ENCODE results near the gene CHCHD10. TPM values are rescaled to one million over a fixed set of nuclear protein-coding genes. Genes with fewer than 3 reads are reported as not detected.
A peak's percentile ranks its signal among the peaks of the same experiment; 100 is the strongest.

CHCHD10 gene
- total RNA-seq, 2 experiments from 2014 or later, result 134 to 140 TPM

DNA sequence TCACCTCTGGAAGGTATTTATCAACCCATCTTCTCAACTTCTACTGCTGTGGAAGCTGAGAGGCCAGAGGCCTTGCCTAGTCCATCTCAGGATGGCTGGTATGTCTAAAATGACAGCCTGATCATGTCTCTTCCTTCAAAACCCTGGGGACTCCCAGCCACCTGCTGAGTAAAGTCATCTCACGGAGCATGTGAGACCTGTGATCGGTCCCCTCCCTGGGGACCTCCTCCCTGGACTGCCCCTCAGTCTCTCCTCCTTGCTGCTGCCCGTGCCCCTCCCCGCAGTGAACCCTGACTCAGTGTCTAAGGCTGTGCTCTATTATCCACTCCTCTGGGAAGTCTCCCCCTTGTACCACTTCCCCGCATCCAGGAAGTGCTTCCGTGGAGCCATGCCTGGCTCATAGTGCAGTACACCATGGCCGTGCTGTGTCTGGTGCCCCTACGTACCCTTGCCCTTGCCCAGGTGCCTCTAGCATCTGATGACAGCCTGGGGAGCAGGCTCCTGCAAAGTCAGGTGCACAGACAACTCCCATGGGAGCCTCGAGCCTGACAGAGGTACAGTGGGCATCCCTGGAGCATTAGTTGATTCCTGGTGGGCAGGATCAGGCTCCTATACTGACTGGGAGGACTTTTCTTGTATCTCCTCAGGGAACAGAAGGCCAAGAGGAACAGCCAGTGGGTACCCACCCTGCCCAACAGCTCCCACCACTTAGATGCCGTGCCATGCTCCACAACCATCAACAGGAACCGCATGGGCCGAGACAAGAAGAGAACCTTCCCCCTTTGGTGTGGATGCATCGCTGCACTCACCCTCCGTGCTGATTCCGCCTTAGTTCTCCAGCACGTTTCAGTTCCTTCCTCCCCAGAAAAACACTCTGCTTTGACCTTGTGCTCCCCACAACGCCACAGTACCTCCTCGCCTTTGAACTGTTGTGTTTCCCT lies 32.8 kb upstream of the CHCHD10 start:
- no peak for DNase-seq
- CTCF ChIA-PET, result no interaction called here

GRCh38 chr22:23796461-23796860 lies 28.7 kb upstream of the CHCHD10 start:
- Mint-ChIP-seq H3K4me1 (ENCODE audit: low read depth) (peaks cover 16% of the 10 kb centered on the region), H3K36me3 (ENCODE audit: low read depth) (peaks cover 63% of the 10 kb centered on the region), H3K9me3 (ENCODE audit: insufficient read depth) (no peaks in the 10 kb centered on the region), H3K4me3 (no peak overlapping the region), H3K27me3 (ENCODE audit: low read depth) (no peaks in the 10 kb centered on the region), H3K27ac (no peak overlapping the region)
- no peak for DNase-seq
- ATAC-seq, result no peak
- CTCF ChIA-PET, result no interaction called here
- POLR2A ChIA-PET, result no interaction called here

More for the DNA sequence above, 32.8 kb upstream of the CHCHD10 start:
- Mint-ChIP-seq H3K27me3 (ENCODE audit: low read depth) (no peaks in the 10 kb centered on the region), H3K27ac (no peak overlapping the region), H3K4me1 (ENCODE audit: low read depth) (no peaks in the 10 kb centered on the region), H3K36me3 (ENCODE audit: low read depth) (peaks cover 59% of the 10 kb centered on the region), H3K9me3 (ENCODE audit: insufficient read depth) (no peaks in the 10 kb centered on the region), H3K4me3 (no peak overlapping the region)
- POLR2A ChIA-PET, result no interaction called here
- no peak for ATAC-seq

GRCh38 chr22:23793326-23793725 lies 25.6 kb upstream of the CHCHD10 start:
- ATAC-seq (no peak), DNase-seq (no peak)
- no peak overlapping the region for H3K27ac Mint-ChIP-seq
- H3K4me3 Mint-ChIP-seq, result no peak overlapping the region
- H3K4me1 Mint-ChIP-seq (ENCODE audit: low read depth), result peaks cover 34% of the 10 kb centered on the region
- no peaks in the 10 kb centered on the region for H3K9me3 Mint-ChIP-seq (ENCODE audit: insufficient read depth)
- H3K36me3 Mint-ChIP-seq (ENCODE audit: low read depth), result peaks cover 59% of the 10 kb centered on the region
- CTCF ChIA-PET, result interaction anchor here (1.3 kb wide), 1 partner anchor 22 kb away, joined by 3 read pairs; no protein-coding TSS in a partner anchor
- POLR2A ChIA-PET, result no interaction called here
- H3K27me3 Mint-ChIP-seq (ENCODE audit: low read depth), result no peaks in the 10 kb centered on the region

GRCh38 chr22:23791738-23792645 lies 24.2 kb upstream of the CHCHD10 start:
- CTCF ChIA-PET, result interaction anchor here (1.3 kb wide), 1 partner anchor 21 kb away, joined by 3 read pairs; no protein-coding TSS in a partner anchor
- ATAC-seq (no peak), DNase-seq (no peak)
- Mint-ChIP-seq H3K27me3 (ENCODE audit: low read depth) (no peaks in the 10 kb centered on the region), H3K4me3 (no peak overlapping the region), H3K36me3 (ENCODE audit: low read depth) (peaks cover 54% of the 10 kb centered on the region), H3K9me3 (ENCODE audit: insufficient read depth) (no peaks in the 10 kb centered on the region), H3K4me1 (ENCODE audit: low read depth) (peaks cover 42% of the 10 kb centered on the region), H3K27ac (peak overlapping the region; percentile 39)
- POLR2A ChIA-PET, result no interaction called here

GRCh38 chr22:23790819-23791737 lies 23.3 kb upstream of the CHCHD10 start:
- peaks cover 48% of the 10 kb centered on the region for H3K4me1 Mint-ChIP-seq (ENCODE audit: low read depth)
- no peak for ATAC-seq
- ChIA-PET POLR2A (no interaction called here), CTCF (no interaction called here)
- no peak overlapping the region for H3K27ac Mint-ChIP-seq
- DNase-seq, result no peak
- H3K27me3 Mint-ChIP-seq (ENCODE audit: low read depth), result no peaks in the 10 kb centered on the region
- no peak overlapping the region for H3K4me3 Mint-ChIP-seq
- peaks cover 47% of the 10 kb centered on the region for H3K36me3 Mint-ChIP-seq (ENCODE audit: low read depth)
- H3K9me3 Mint-ChIP-seq (ENCODE audit: insufficient read depth), result no peaks in the 10 kb centered on the region

DNA sequence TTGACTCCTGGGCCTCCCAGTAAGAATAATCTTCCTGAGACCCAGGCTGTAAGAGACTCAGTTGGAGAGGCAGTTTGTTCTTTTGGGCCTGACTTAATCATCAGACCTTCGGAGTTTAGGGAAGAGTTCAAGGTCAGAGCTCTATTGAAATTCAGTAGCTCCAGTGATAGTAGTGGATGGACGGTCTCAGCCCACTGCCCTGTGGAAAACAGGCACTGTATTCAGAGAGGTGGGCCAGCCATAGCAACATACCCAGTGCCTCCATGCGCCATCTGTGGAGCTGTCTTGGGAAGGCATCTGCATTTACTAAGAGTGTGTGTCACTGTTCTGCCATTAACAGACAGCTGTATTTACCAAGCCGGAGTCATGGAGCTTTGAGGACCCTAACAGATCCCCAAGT lies 21.9 kb upstream of the CHCHD10 start:
- ChIA-PET CTCF (interaction anchor here (1.0 to 1.3 kb wide), 3 partner anchors 17 to 105 kb away, joined by 3 read pairs; partner anchors contain the start of genes MIF and MMP11), POLR2A (no interaction called here)
- no peak for ATAC-seq
- Mint-ChIP-seq H3K27me3 (ENCODE audit: low read depth) (no peaks in the 10 kb centered on the region), H3K4me3 (no peak overlapping the region), H3K36me3 (ENCODE audit: low read depth) (peaks cover 39% of the 10 kb centered on the region), H3K9me3 (ENCODE audit: insufficient read depth) (no peaks in the 10 kb centered on the region), H3K4me1 (ENCODE audit: low read depth) (peaks cover 55% of the 10 kb centered on the region), H3K27ac (no peak overlapping the region)
- DNase-seq, result no peak

- CTCF ChIA-PET, result interaction anchor here (1.0 to 2.1 kb wide), 4 partner anchors 17 to 105 kb away, joined by 3 to 8 read pairs (median 3); partner anchors contain the start of genes MIF and MMP11
- Mint-ChIP-seq H3K9me3 (ENCODE audit: insufficient read depth) (no peaks in the 10 kb centered on the region), H3K27me3 (ENCODE audit: low read depth) (no peaks in the 10 kb centered on the region), H3K36me3 (ENCODE audit: low read depth) (peaks cover 35% of the 10 kb centered on the region), H3K4me3 (peak overlapping the region; percentile 91), H3K27ac (no peak overlapping the region), H3K4me1 (ENCODE audit: low read depth) (peaks cover 60% of the 10 kb centered on the region)
- ATAC-seq (no peak), DNase-seq (no peak)
- POLR2A ChIA-PET, result interaction anchor here (2.5 kb wide), 1 partner anchor 31 kb away, joined by 12 read pairs; no protein-coding TSS in a partner anchor
These were observed 21.3 kb upstream of the CHCHD10 start for GRCh38 chr22:23789121-23789520.

DNA sequence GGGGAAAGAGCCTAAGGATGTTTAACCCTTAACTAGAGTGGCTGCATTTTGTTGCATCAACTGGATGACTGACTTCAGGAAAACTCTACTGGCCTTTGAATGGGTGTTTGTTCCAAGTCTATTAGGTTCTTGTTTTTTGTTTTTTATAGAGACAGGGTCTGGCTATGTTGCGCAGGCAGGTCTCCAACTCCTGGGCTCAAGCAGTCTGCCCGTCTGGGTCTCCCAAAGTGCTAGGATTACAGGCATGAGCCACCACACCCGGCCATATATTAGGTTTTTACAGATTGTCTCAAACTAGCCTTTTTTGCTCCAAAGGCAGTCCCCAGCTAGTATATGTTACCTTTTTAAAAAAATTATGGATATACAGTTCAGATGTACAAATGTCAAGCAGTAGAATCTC lies 20.1 kb upstream of the CHCHD10 start:
- peak overlapping the region; percentile 96 for H3K27ac Mint-ChIP-seq
- no peaks in the 10 kb centered on the region for H3K9me3 Mint-ChIP-seq (ENCODE audit: insufficient read depth)
- peaks cover 27% of the 10 kb centered on the region for H3K36me3 Mint-ChIP-seq (ENCODE audit: low read depth)
- POLR2A ChIA-PET, result interaction anchor here (0.6 to 2.5 kb wide), 5 partner anchors 25 to 60 kb away, joined by 3 to 12 read pairs (median 4); partner anchors contain the start of genes C22orf15 and ZNF70
- no peak for DNase-seq
- no peak for ATAC-seq
- H3K4me1 Mint-ChIP-seq (ENCODE audit: low read depth), result peaks cover 65% of the 10 kb centered on the region
- no peaks in the 10 kb centered on the region for H3K27me3 Mint-ChIP-seq (ENCODE audit: low read depth)
- peak overlapping the region; percentile 91 for H3K4me3 Mint-ChIP-seq
- CTCF ChIA-PET, result interaction anchor here (1.2 to 2.1 kb wide), 3 partner anchors 12 to 62 kb away, joined by 4 to 8 read pairs (median 5); no protein-coding TSS in a partner anchor

- CTCF ChIA-PET, result interaction anchor here (1.0 to 2.1 kb wide), 5 partner anchors 12 to 64 kb away, joined by 3 to 8 read pairs (median 5); no protein-coding TSS in a partner anchor
- ATAC-seq (no peak), DNase-seq (no peak)
- Mint-ChIP-seq H3K36me3 (ENCODE audit: low read depth) (peaks cover 23% of the 10 kb centered on the region), H3K4me1 (ENCODE audit: low read depth) (peaks cover 62% of the 10 kb centered on the region), H3K27me3 (ENCODE audit: low read depth) (no peaks in the 10 kb centered on the region), H3K9me3 (ENCODE audit: insufficient read depth) (no peaks in the 10 kb centered on the region), H3K27ac (peak overlapping the region; percentile 96), H3K4me3 (peak overlapping the region; percentile 91)
- POLR2A ChIA-PET, result interaction anchor here (0.6 to 2.9 kb wide), 9 partner anchors 13 to 59 kb away, joined by 3 to 18 read pairs (median 5); partner anchors contain the start of genes C22orf15, CHCHD10 and ZNF70
These were observed 19.8 kb upstream of the CHCHD10 start for GRCh38 chr22:23787600-23787896.

DNA sequence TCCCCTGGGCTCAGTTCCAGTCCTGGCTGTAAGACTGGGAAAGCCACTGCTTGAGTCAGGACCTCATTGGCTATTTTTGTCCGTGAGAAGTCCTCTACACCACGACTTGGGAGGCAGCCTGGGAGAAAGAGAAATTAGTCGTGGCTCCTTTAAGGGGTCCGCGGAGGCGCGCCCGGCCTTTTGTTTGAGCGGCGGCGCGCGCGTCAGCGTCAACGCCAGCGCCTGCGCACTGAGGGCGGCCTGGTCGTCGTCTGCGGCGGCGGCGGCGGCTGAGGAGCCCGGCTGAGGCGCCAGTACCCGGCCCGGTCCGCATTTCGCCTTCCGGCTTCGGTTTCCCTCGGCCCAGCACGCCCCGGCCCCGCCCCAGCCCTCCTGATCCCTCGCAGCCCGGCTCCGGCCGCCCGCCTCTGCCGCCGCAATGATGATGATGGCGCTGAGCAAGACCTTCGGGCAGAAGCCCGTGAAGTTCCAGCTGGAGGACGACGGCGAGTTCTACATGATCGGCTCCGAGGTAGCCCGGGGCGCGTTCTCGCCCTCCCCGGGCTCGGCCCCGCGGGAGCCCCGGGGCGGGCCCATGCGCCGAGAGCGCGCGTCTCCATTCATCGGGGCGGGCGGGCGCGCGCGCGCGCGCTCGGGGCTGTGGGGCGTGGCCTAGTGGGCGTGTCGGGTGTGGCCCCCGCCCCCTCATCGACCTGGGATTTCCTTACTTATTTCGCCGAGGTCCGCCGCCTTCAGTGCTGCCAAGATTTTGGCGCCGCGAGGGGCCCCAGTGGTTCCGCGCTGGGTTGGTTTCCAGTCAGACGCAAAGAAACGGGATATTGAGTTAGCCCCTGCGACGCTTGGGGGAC lies 19.2 kb upstream of the CHCHD10 start, which contains the start of gene SMARCB1:
SMARCB1 (plus strand) TSS at position 215 of the 848 bp plus-strand sequence; CDS start at position 419, 204 bp downstream.
- Mint-ChIP-seq H3K4me1 (ENCODE audit: low read depth) (peaks cover 56% of the 10 kb centered on the region), H3K9me3 (ENCODE audit: insufficient read depth) (no peaks in the 10 kb centered on the region), H3K27me3 (ENCODE audit: low read depth) (no peaks in the 10 kb centered on the region), H3K36me3 (ENCODE audit: low read depth) (peaks cover 18% of the 10 kb centered on the region), H3K27ac (peak within 1 kb of the TSS; percentile 96), H3K4me3 (peak within 1 kb of the TSS; percentile 91)
- ChIA-PET POLR2A (interaction anchor here (1.0 to 2.9 kb wide), 8 partner anchors 12 to 107 kb away, joined by 3 to 18 read pairs (median 5); partner anchors contain the start of genes CHCHD10, MIF and ZNF70), CTCF (interaction anchor here (1.0 to 2.1 kb wide), 7 partner anchors 12 to 65 kb away, joined by 3 to 8 read pairs (median 6); partner anchors contain the start of gene CHCHD10)
- peak; percentile 89 for DNase-seq
- peak; percentile 80 for ATAC-seq

All from activated CD8-positive, alpha-beta T cell treated with anti-CD3 and anti-CD28 coated beads, Interleukin-2, amount 10 ng/mL, durations not matched to agents 7 days and 5 days (primary cell).